ENCODE results near the gene HOXB3. TPM values are rescaled to one million over a fixed set of nuclear protein-coding genes. Genes with fewer than 3 reads are reported as not detected.

HOXB3 gene
- total RNA-seq (2022; extraction: Qiagen RNA extraction; ENCODE audit: low read depth) = 4.6 to 5.8 TPM (median 5.5 TPM) in 5 replicates

GRCh38 chr17:48589831-48590606 lies at the start of gene HOXB3:
Gene HOXB3 (minus strand): TSS chr17:48590241. CDS start chr17:48552474, 37,767 bp downstream.

GRCh38 chr17:48626245-48627117 lies 36.4 kb upstream of the HOXB3 start, which contains the start of gene HOXB9:
Gene HOXB9 (minus strand): TSS chr17:48626358. CDS start chr17:48626269, 89 bp downstream.

GRCh38 chr17:48615047-48615962 lies 25.3 kb upstream of the HOXB3 start, which contains the start of gene HOXB8:
Gene HOXB8 (minus strand): TSS chr17:48615292. CDS start chr17:48614704, 588 bp downstream.

GRCh38 chr17:48610282-48611211 lies 20.5 kb upstream of the HOXB3 start, which contains the start of gene HOXB7:
Gene HOXB7 (minus strand): TSS chr17:48611017. CDS start chr17:48610918, 99 bp downstream.

GRCh38 chr17:48604770-48605329 lies 14.8 kb upstream of the HOXB3 start, which contains the start of gene HOXB6:
Gene HOXB6 (minus strand): TSS chr17:48604986. CDS start chr17:48598150, 6,836 bp downstream.

GRCh38 chr17:48593126-48593829 lies 3.2 kb upstream of the HOXB3 start, which contains the start of gene HOXB5:
Gene HOXB5 (minus strand): TSS chr17:48593779. CDS start chr17:48593682, 97 bp downstream.

GRCh38 chr17:48577946-48578615 lies 12.0 kb downstream of the HOXB3 start, which contains the start of gene HOXB4:
Gene HOXB4 (minus strand): TSS chr17:48578350. CDS start chr17:48578319, 31 bp downstream.

GRCh38 chr17:48545022-48545375 lies 45.0 kb downstream of the HOXB3 start, which contains the start of gene HOXB2:
Gene HOXB2 (minus strand): TSS chr17:48545109. CDS start chr17:48544911, 198 bp downstream.

GRCh38 chr17:48530887-48531272 lies 59.2 kb downstream of the HOXB3 start, which contains the start of gene HOXB1:
Gene HOXB1 (minus strand): TSS chr17:48531011. CDS start chr17:48530904, 107 bp downstream.

Other genes starting within 250 kb of the HOXB3 start
- 0.08 to 0.14 TPM in 2 of 5 replicates, not detected in the others for gene SKAP1, start 160.0 kb downstream of the HOXB3 start, total RNA-seq (2022; extraction: Qiagen RNA extraction; ENCODE audit: low read depth)
- not detected in 5 replicates for gene HOXB1, start 59.2 kb downstream of the HOXB3 start, total RNA-seq (2022; extraction: Qiagen RNA extraction; ENCODE audit: low read depth)
- gene HOXB2, start 45.1 kb downstream of the HOXB3 start, total RNA-seq (2022; extraction: Qiagen RNA extraction; ENCODE audit: low read depth) = 0.43 to 0.74 TPM (median 0.70 TPM) in 5 replicates
- gene HOXB4, start 11.9 kb downstream of the HOXB3 start, total RNA-seq (2022; extraction: Qiagen RNA extraction; ENCODE audit: low read depth) = 0.08 to 0.18 TPM (median 0.16 TPM) in 5 replicates
- 1.2 to 3.3 TPM (median 2.4 TPM) in 5 replicates for gene HOXB5, start 3.5 kb upstream of the HOXB3 start, total RNA-seq (2022; extraction: Qiagen RNA extraction; ENCODE audit: low read depth)
- 4.7 to 7.8 TPM (median 7.0 TPM) in 5 replicates for gene HOXB6, start 14.7 kb upstream of the HOXB3 start, total RNA-seq (2022; extraction: Qiagen RNA extraction; ENCODE audit: low read depth)
- gene HOXB7, start 20.8 kb upstream of the HOXB3 start, total RNA-seq (2022; extraction: Qiagen RNA extraction; ENCODE audit: low read depth) = 27.0 to 35.8 TPM (median 31.6 TPM) in 5 replicates
- gene HOXB8, start 25.1 kb upstream of the HOXB3 start, total RNA-seq (2022; extraction: Qiagen RNA extraction; ENCODE audit: low read depth) = 6.1 to 9.0 TPM (median 7.9 TPM) in 5 replicates
- 8.1 to 10.1 TPM (median 8.4 TPM) in 5 replicates for gene HOXB9, start 36.1 kb upstream of the HOXB3 start, total RNA-seq (2022; extraction: Qiagen RNA extraction; ENCODE audit: low read depth)
- gene PRAC1, start 132.3 kb upstream of the HOXB3 start, total RNA-seq (2022; extraction: Qiagen RNA extraction; ENCODE audit: low read depth) = not detected in 5 replicates
- not detected in 5 replicates for gene PRAC2, start 132.9 kb upstream of the HOXB3 start, total RNA-seq (2022; extraction: Qiagen RNA extraction; ENCODE audit: low read depth)
- 1.7 to 2.7 TPM (median 2.3 TPM) in 5 replicates for gene HOXB13, start 138.5 kb upstream of the HOXB3 start, total RNA-seq (2022; extraction: Qiagen RNA extraction; ENCODE audit: low read depth)
- gene TTLL6, start 227.0 kb upstream of the HOXB3 start, total RNA-seq (2022; extraction: Qiagen RNA extraction; ENCODE audit: low read depth) = 0.50 to 0.60 TPM (median 0.56 TPM) in 5 replicates
- 64.9 to 77.4 TPM (median 68.9 TPM) in 5 replicates for gene CALCOCO2, start 240.8 kb upstream of the HOXB3 start, total RNA-seq (2022; extraction: Qiagen RNA extraction; ENCODE audit: low read depth)